Measurements from ENCODE around the gene JAZF1.

Gene JAZF1

DNA sequence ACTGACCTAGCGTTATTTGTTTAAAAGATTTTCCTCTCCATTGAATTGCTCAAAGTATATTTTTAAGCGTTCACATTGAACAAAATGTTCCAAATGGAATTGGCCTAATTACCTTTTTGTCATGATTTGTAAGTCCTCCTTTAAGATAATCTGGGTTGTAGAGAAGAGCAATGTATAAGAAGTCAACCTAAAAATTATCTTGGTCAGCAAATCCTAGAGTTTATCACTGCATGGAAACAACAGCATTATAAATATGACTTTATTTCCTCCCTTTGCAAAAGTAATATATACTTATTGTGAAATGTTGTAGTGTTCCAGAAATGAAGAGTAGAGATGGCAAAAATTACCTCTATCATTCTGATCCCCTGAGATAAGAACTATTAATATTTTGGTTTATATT is 381.4 kb downstream of the JAZF1 start:
- DNase-seq: no peak

DNA sequence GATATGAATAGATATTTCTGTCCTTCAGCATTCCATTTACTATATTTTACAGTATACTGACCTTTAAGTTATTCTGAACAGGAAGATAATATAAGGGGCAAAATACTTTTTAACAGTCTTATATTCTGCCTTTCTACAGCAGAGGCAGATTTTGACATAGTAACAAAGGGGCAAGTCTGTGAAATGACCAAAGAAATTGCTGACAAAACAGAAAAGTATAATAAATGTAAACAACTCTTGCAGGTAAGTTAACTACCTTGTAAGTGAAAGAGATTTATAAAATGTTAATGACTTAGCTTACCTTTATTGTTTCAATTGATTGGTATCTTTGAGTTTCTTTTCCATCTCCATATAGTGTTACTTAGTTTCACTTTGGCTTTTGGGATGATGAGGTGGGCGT is 384.6 kb downstream of the JAZF1 start:
- DNase-seq: no peak

DNA sequence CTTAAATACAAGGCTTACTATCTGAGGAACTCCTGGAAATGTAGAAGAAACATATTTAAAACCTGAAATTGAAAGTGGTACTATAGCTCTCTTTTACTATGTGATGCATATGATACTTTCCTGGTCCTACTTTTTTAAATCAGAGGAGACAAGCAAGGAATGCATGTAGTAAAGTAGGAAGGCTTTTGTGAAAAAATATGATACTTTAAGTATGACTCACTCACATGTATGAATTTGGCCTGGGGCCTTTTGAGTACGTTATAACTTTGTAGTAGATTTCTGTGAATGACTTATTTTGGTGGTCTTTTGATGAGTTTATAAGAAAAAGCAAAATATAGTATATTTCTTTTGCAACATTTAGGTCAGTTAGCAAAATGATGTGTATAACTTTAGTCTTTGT is 386.8 kb downstream of the JAZF1 start:
- DNase-seq: no peak

DNA sequence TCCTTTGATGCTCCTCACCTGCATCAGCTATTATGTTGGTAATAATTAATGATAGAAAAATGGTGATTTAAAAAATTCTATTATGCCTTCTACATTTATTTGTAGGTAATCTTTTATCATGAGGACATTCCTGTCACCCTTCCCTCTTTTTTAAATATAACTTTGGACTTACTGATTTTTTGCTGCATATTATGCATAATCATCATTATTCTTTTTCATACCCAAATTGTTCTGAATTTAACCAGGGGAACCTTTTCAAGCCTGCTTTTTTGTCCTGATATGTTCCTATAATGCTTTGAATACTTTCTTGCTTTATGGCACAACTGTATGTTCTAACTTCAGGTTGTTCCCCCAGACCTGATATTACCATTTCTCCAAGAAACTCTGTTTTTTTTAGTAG is 392.2 kb downstream of the JAZF1 start:
- DNase-seq: no peak

DNA sequence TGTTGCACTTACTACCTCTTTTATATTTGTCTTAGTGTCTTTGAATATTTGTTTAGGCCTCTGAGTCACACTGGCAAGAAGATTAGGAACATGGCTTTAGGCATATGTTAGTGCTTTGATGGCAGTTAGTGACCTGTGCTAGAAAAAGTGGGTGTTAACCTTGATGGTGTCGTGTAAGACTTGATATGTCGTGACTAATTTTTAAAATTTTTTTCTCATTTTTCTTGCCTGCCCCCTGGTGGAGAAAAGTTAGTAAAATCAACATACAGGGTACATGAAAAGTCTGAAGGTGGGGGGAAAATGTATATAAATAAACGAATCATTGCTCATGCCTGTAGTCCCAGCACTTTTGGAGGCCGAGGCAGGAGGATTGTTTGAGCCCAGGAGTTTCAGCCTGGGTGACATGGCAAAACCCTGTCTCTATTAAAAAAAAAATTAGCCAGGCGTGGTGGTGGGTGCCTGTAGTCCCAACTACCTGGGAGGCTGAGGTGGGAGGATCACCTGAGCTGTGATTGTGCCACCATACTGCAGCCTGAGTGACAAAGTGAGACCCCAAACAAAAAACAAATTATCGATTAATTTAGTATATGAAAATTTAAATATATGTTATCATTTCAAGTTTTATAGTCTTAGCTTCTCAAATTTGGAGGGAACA is 396.1 kb downstream of the JAZF1 start:
- peak; percentile 14 to 15 for DNase-seq

DNA sequence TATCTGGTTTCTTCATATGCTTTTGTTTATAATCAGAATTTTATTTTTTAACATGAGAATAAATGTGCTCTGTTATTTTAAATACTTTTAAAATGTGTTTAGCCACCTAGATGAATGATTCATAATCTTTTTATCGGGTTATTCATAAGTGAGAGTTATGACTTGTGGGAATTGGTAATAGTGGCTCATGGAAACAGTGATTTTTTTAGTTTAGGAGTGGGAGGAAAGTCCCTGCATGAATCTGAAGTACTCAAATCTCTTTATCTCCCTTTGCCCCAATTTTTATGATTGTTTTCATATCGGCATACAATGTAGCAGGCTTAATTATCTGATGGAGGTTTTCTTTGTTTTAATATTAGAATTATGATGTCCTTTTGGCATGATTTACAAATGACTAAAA is 397.7 kb downstream of the JAZF1 start:
- no peak for DNase-seq

DNA sequence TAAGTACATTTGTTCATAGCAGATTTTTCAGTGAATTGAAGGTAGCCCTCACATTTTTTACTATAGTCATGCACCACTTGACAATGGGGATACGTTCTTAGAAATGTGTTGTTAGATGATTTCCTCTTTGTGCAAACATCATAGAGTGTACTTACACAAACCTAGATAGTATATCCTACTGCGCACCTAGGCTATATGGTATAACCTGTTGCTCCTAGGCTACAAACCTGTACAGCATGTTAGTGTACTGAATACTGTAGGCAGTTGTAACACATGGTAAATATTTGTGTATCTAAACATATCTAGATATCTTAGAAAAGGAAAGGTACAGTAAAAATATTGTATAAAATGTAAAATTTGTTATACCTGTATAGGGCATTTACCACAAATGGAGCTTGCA is 399.4 kb downstream of the JAZF1 start:
- DNase-seq: no peak
